BE2C (cell line): Measurements from ENCODE around the gene IGF2BP2.
"Not testable (repeated sequence)": the region's sequence is repeated elsewhere in the genome, so short reads cannot be mapped to it uniquely, and the experiment has no call there.

Experiments
- DNase-seq: peaks from one replicate; pipeline ENCODE4 v3.0.0-alpha.2; 2020
- H3K27me3 ChIP-seq: fragments of 250-450 bp; sonication (Bioruptor Pico); 2 replicates; pipeline ENCODE4 v1.5.1; 2020; ENCODE audit warnings: mild to moderate bottlenecking
- H3K36me3 ChIP-seq: fragments of 250-450 bp; sonication (Bioruptor Pico); 2 replicates; pipeline ENCODE4 v1.5.1; 2020; ENCODE audit warnings: mild to moderate bottlenecking
- H3K4me1 ChIP-seq: fragments of 250-450 bp; sonication (Bioruptor Pico); 2 replicates; pipeline ENCODE4 v1.5.1; 2020
- H3K4me3 ChIP-seq: 2 replicates; pipeline ENCODE4 v1.5.1; 2011; ENCODE audit warnings: low read depth, low read length
- H3K9me3 ChIP-seq: fragments of 250-450 bp; sonication (Bioruptor Pico); 2 replicates; pipeline ENCODE4 v1.5.1; 2020
- TF ChIP-seq, protein P1 (sequence below): IDR thresholded peaks from 2 replicates; pipeline ENCODE4 v1.5.1; 2012; ENCODE audit warnings: mild to moderate bottlenecking, low read depth, low read length

Gene IGF2BP2

DNA sequence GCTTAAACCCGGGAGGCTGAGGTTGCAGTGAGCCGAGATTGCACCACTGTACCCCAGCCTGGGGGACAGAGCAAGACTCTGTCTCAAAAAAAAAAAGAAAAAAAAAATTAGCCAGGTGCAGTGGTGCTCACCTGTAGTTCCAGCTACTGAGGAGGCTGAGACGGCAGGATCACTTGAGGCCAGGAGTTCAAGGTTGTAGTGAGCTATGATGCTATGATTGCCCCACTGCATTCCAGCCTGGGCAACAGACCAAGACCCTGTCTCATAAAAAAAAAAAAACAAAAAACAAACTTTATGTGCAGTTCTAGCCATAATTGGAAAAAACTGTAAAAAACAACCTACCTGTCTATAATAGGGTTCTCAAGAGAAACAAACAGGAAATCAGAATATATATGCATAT, 39.9 kb upstream of the IGF2BP2 start:
- H3K36me3 ChIP-seq, result no peaks in the 10 kb centered on the region
- H3K9me3 ChIP-seq, result no peaks in the 10 kb centered on the region
- TF ChIP-seq, protein P1, sequence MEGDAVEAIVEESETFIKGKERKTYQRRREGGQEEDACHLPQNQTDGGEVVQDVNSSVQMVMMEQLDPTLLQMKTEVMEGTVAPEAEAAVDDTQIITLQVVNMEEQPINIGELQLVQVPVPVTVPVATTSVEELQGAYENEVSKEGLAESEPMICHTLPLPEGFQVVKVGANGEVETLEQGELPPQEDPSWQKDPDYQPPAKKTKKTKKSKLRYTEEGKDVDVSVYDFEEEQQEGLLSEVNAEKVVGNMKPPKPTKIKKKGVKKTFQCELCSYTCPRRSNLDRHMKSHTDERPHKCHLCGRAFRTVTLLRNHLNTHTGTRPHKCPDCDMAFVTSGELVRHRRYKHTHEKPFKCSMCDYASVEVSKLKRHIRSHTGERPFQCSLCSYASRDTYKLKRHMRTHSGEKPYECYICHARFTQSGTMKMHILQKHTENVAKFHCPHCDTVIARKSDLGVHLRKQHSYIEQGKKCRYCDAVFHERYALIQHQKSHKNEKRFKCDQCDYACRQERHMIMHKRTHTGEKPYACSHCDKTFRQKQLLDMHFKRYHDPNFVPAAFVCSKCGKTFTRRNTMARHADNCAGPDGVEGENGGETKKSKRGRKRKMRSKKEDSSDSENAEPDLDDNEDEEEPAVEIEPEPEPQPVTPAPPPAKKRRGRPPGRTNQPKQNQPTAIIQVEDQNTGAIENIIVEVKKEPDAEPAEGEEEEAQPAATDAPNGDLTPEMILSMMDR, result no peak
- H3K4me3 ChIP-seq, result no peak overlapping the region
- no peaks in the 10 kb centered on the region for H3K4me1 ChIP-seq
- peaks cover 10% of the 10 kb centered on the region for H3K27me3 ChIP-seq
- DNase-seq, result no peak

DNA sequence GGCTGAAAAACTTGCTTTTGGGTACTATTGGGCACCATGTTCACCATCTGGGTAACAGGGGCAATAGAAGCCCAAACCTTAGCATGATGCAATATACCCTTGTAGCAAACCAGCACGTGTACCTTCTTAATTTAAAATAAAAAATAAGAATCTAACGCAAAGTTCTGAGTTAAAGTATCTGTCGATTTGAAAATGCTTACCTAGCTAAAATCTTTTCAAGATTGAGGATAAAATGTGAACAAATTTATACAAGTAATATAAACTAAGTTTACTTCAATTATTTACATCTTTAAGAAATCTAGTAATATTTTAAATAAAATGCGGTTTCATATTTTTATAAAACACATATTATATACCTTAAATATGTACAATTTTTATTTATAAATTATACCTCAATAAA, 38.1 kb upstream of the IGF2BP2 start:
- DNase-seq, result no peak
- 0 out of 2 replicates have a peak, but pooled peaks cover 3% of the 10 kb centered on the region for H3K27me3 ChIP-seq
- TF ChIP-seq, protein P1, result no peak
- no peaks in the 10 kb centered on the region for H3K36me3 ChIP-seq
- no peaks in the 10 kb centered on the region for H3K4me1 ChIP-seq
- no peak overlapping the region for H3K4me3 ChIP-seq
- H3K9me3 ChIP-seq, result no peaks in the 10 kb centered on the region

DNA sequence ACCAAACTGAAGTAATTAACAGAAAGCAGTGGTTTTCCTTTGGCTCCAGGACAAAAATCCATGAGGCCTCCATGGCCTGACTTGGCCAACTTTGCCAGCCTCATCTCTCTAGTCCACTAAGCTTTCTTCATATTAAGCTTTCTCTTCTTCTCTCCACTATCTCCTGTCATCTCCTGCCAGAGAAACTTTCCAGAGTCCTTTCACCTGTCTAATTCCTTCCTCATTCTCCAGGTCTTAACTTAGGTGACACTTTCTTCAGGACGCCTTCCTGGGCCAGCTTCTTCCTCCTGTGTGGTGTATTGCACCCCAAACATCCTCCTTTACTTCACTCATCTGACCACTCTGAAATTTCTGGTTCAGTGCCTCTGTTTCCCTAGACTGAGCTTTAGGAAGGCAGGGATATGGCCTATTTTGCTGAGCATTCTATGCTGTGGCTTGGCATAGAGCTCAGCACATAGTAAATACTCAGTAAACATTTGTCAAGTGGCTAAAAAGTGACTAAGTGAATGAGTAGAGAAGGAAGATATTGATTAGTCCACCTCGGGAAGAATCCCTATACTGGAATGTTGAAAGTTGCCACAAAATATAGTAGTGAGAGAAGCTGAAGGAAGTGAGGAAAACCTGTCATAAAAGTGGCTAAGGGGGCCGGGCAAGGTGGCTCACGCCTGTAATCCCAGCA, 34.6 kb upstream of the IGF2BP2 start:
- Histone ChIP-seq H3K27me3 (no peaks in the 10 kb centered on the region), H3K36me3 (no peaks in the 10 kb centered on the region), H3K9me3 (no peaks in the 10 kb centered on the region), H3K4me3 (no peak overlapping the region), H3K4me1 (no peaks in the 10 kb centered on the region)
- TF ChIP-seq, protein P1, result no peak
- DNase-seq, result no peak

GRCh38 chr3:185858502-185859225, 33.8 kb upstream of the IGF2BP2 start:
- no peaks in the 10 kb centered on the region for H3K27me3 ChIP-seq
- no peaks in the 10 kb centered on the region for H3K4me1 ChIP-seq
- TF ChIP-seq, protein P1, result no peak
- DNase-seq, result no peak
- H3K9me3 ChIP-seq, result no peaks in the 10 kb centered on the region
- no peak overlapping the region for H3K4me3 ChIP-seq
- H3K36me3 ChIP-seq, result no peaks in the 10 kb centered on the region

DNA sequence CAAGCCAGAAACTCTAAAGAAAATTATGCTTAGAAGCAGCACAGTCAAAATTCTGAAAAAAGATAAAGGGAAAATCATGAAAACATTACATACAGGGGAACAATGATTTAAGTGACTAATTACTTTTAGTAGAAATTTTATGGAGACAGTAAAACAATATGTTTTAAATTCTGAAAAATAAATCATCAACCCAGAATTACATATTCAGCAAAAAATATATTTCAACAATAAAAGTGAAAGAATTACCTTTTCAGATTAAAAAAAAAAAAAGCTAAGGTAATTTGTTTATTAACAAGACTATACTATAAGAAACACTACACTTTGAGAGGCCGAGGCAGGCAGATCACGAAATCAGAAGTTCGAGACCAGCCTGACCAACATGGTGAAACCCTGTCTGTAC, 32.4 kb upstream of the IGF2BP2 start:
- Histone ChIP-seq H3K9me3 (no peaks in the 10 kb centered on the region), H3K27me3 (no peaks in the 10 kb centered on the region), H3K36me3 (no peaks in the 10 kb centered on the region), H3K4me1 (no peaks in the 10 kb centered on the region), H3K4me3 (no peak overlapping the region)
- TF ChIP-seq, protein P1, result no peak
- DNase-seq, result no peak

- TF ChIP-seq, protein P1, result no peak
- H3K4me3 ChIP-seq, result no peak overlapping the region
- H3K9me3 ChIP-seq, result no peaks in the 10 kb centered on the region
- H3K36me3 ChIP-seq, result no peaks in the 10 kb centered on the region
- H3K27me3 ChIP-seq, result no peaks in the 10 kb centered on the region
- no peak for DNase-seq
- H3K4me1 ChIP-seq, result no peaks in the 10 kb centered on the region
Observed at GRCh38 chr3:185856652-185857051, 31.8 kb upstream of the IGF2BP2 start.

GRCh38 chr3:185853771-185854170, 28.9 kb upstream of the IGF2BP2 start:
- not testable (repeated sequence) for H3K4me1 ChIP-seq, DNase-seq, H3K4me3 ChIP-seq, H3K9me3 ChIP-seq, H3K27me3 ChIP-seq, H3K36me3 ChIP-seq
